KMS-11 (cell line): Measurements from ENCODE around the gene CRADD.
"Not testable (repeated sequence)": the region's sequence is repeated elsewhere in the genome, so short reads cannot be mapped to it uniquely, and the experiment has no call there.

Experiments
- H2AFZ ChIP-seq: fragments of 200-600 bp; sonication (generic); 2 replicates; pipeline ENCODE4 v1.6.1; 2016; ENCODE audit warnings: antibody characterized with exemption, mixed run types, low read depth
- H3K27ac ChIP-seq: fragments of 200-600 bp; sonication (generic); 2 replicates; pipeline ENCODE4 v1.6.1; 2016; ENCODE audit warnings: mild to moderate bottlenecking, mixed run types
- H3K27me3 ChIP-seq: fragments of 200-600 bp; sonication (generic); 2 replicates; pipeline ENCODE4 v1.6.1; 2017; ENCODE audit warnings: mild to moderate bottlenecking, low read depth, mixed run types, moderate library complexity; ENCODE audit not compliant: insufficient read depth
- H3K36me3 ChIP-seq: fragments of 200-600 bp; sonication (generic); 2 replicates; pipeline ENCODE4 v1.6.1; 2017; ENCODE audit warnings: mild to moderate bottlenecking, mixed run types; ENCODE audit not compliant: insufficient read depth
- H3K4me1 ChIP-seq: fragments of 200-600 bp; sonication (generic); 2 replicates; pipeline ENCODE4 v1.6.1; 2016; ENCODE audit warnings: mild to moderate bottlenecking, low read depth, mixed run types; ENCODE audit not compliant: poor library complexity, severe bottlenecking
- H3K4me2 ChIP-seq: fragments of 200-600 bp; sonication (generic); 2 replicates; pipeline ENCODE4 v1.7.0; 2016; ENCODE audit warnings: mild to moderate bottlenecking, mixed run types
- H3K4me3 ChIP-seq: fragments of 200-600 bp; sonication (generic); IDR thresholded peaks from 2 replicates; pipeline ENCODE4 v1.6.1; 2017; ENCODE audit warnings: low read depth, low read length, mixed read lengths; ENCODE audit not compliant: insufficient read depth
- H3K79me2 ChIP-seq: fragments of 200-600 bp; sonication (generic); 2 replicates; pipeline ENCODE4 v1.6.1; 2016; ENCODE audit warnings: low read depth, mixed run types; ENCODE audit not compliant: insufficient read depth
- H3K9ac ChIP-seq: fragments of 200-600 bp; sonication (generic); 2 replicates; pipeline ENCODE4 v1.6.1; 2016; ENCODE audit warnings: mild to moderate bottlenecking, mixed run types
- H4K20me1 ChIP-seq: fragments of 200-600 bp; sonication (generic); 2 replicates; pipeline ENCODE4 v1.6.1; 2016; ENCODE audit warnings: mild to moderate bottlenecking, mixed run types; ENCODE audit not compliant: insufficient read depth
- TF ChIP-seq, protein P1 (sequence below): fragments of 200-600 bp; sonication (generic); conservative IDR thresholded peaks from 2 replicates; pipeline ENCODE4 v1.6.1; 2017; ENCODE audit warnings: low read depth, mild to moderate bottlenecking, antibody characterized with exemption, low read length, moderate library complexity, mixed read lengths

CRADD gene

DNA sequence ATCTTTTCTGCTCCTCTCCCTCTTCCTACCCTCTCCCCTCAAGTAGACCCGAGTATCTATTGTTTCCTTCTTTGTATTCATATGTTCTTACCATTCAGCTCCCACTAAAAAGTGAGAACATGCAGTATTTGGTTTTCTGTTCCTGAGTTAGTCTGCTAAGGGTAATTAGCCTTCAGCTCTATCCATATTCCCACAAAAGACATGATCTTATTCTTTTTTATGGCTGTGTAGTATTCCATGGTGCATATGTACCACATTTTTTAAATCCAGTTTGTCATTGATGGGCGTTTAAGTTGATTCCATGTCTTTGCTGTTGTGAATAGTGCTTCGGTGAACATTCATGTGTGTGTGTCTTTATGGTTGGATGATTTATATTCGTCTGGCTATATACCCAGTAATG, 32.2 kb downstream of the CRADD start:
- H3K9ac ChIP-seq: no peak overlapping the region
- H3K27ac ChIP-seq: no peak overlapping the region
- H3K36me3 ChIP-seq: no peaks in the 10 kb centered on the region
- no peak overlapping the region for H3K4me3 ChIP-seq
- no peaks in the 10 kb centered on the region for H4K20me1 ChIP-seq
- no peaks in the 10 kb centered on the region for H3K79me2 ChIP-seq
- H3K4me1 ChIP-seq: peaks cover 5% of the 10 kb centered on the region
- H2AFZ ChIP-seq: no peak overlapping the region
- TF ChIP-seq, protein P1, sequence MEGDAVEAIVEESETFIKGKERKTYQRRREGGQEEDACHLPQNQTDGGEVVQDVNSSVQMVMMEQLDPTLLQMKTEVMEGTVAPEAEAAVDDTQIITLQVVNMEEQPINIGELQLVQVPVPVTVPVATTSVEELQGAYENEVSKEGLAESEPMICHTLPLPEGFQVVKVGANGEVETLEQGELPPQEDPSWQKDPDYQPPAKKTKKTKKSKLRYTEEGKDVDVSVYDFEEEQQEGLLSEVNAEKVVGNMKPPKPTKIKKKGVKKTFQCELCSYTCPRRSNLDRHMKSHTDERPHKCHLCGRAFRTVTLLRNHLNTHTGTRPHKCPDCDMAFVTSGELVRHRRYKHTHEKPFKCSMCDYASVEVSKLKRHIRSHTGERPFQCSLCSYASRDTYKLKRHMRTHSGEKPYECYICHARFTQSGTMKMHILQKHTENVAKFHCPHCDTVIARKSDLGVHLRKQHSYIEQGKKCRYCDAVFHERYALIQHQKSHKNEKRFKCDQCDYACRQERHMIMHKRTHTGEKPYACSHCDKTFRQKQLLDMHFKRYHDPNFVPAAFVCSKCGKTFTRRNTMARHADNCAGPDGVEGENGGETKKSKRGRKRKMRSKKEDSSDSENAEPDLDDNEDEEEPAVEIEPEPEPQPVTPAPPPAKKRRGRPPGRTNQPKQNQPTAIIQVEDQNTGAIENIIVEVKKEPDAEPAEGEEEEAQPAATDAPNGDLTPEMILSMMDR: no peak
- no peaks in the 10 kb centered on the region for H3K27me3 ChIP-seq
- H3K4me2 ChIP-seq: no peak overlapping the region

- Histone ChIP-seq H3K9ac (no peak overlapping the region), H3K27ac (no peak overlapping the region), H2AFZ (no peak overlapping the region), H3K36me3 (no peaks in the 10 kb centered on the region), H4K20me1 (no peaks in the 10 kb centered on the region), H3K4me3 (no peak overlapping the region), H3K4me1 (peaks cover 5% of the 10 kb centered on the region), H3K27me3 (no peaks in the 10 kb centered on the region), H3K79me2 (no peaks in the 10 kb centered on the region), H3K4me2 (no peak overlapping the region)
- TF ChIP-seq, protein P1: no peak
Measured at GRCh38 chr12:93710574-93710926, 33.4 kb downstream of the CRADD start.

DNA sequence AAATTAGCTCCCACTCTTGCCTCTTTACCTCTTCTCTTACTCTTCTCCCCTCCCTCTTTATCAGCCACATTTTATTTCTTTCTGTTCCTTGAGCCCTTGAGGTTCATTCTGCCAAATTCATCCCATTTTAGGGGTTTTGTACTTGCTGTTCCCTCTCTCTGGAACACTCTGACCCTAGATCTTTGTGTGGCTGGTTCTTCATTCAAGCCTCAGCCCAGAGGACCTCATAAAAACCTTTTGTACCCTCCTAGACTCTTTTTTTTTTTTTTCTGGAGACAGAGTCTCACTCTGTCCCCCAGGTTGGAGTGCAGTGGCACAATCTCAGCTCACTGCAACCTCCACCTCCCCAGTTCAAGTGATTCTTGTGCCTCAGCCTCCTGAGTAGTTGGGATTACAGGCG, 34.3 kb downstream of the CRADD start:
- not testable (repeated sequence) for H3K27ac ChIP-seq

DNA sequence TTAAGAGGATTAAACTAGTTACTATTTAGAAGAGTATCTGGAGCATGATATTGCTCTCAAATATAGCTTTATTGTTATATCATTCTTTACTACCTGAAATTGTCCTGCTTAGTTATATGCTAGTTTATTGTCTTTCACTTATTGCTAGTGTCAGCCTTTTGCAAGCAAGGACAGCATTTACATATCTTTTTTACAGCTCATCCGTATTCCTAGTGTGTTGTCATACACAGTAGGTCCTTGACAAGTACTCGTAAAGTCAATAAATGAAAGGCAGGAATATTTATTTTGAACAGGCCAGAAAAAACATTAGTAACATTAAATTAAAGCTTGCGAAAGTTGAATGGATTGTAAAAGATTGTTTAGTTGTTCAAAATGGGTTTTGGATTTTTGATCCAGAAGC, 35.0 kb downstream of the CRADD start:
- H4K20me1 ChIP-seq: no peaks in the 10 kb centered on the region
- no peak overlapping the region for H2AFZ ChIP-seq
- no peaks in the 10 kb centered on the region for H3K27me3 ChIP-seq
- H3K4me3 ChIP-seq: no peak overlapping the region
- H3K79me2 ChIP-seq: no peaks in the 10 kb centered on the region
- H3K9ac ChIP-seq: no peak overlapping the region
- H3K36me3 ChIP-seq: no peaks in the 10 kb centered on the region
- no peak overlapping the region for H3K27ac ChIP-seq
- peaks cover 5% of the 10 kb centered on the region for H3K4me1 ChIP-seq
- no peak overlapping the region for H3K4me2 ChIP-seq
- TF ChIP-seq, protein P1: no peak

More for the DNA sequence above, 34.3 kb downstream of the CRADD start:
- H4K20me1 ChIP-seq, H3K4me1 ChIP-seq, H3K36me3 ChIP-seq, H3K4me2 ChIP-seq, H3K9ac ChIP-seq, H2AFZ ChIP-seq, H3K4me3 ChIP-seq, H3K79me2 ChIP-seq, H3K27me3 ChIP-seq: not testable (repeated sequence)

DNA sequence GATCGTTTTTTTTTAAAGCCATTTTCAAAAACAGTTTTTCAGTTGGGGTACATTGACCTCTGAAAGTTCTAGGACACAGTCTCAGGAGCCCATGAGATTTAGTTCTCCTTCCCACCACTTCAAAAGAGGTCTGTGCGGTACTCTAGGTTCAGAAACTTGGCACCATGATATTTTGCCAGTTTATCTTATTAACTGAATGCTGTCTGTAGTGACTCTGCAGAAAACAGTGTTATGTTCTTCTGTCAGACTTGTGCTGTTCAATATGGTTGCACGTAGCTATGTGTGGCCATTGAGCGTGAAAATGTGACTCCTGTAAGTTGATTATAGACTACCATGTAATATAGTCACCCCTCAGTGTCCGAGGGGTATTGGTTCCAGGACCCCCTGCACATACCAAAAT, 35.9 kb downstream of the CRADD start:
- TF ChIP-seq, protein P1: no peak
- Histone ChIP-seq H3K27ac (no peak overlapping the region), H3K4me3 (no peak overlapping the region), H3K36me3 (no peaks in the 10 kb centered on the region), H2AFZ (no peak overlapping the region), H3K4me2 (no peak overlapping the region), H3K27me3 (no peaks in the 10 kb centered on the region), H3K9ac (no peak overlapping the region), H3K79me2 (no peaks in the 10 kb centered on the region), H3K4me1 (peaks cover 5% of the 10 kb centered on the region), H4K20me1 (no peaks in the 10 kb centered on the region)
